Esophagus muscularis mucosa (tissue), 4 donors: Measurements from ENCODE around the gene RNF11. TPM values are rescaled to one million over a fixed set of nuclear protein-coding genes. Genes with fewer than 3 reads are reported as not detected.
A peak's percentile ranks its signal among the peaks of the same experiment; 100 is the strongest.

Source experiments
- DNase-seq: peaks from one replicate; pipeline ENCODE4 v3.0.0-alpha.2; 2017; ENCODE audit errors: extremely low spot score
- H3K27ac ChIP-seq, 4 donors: fragments of 200-600 bp; sonication (generic); replicated peaks in 1 of 4; 1 replicate in 3 of 4; 2 replicates in 1 of 4; pipeline ENCODE4 v1.5.1; 2016 to 2019; ENCODE audit warnings: mild to moderate bottlenecking in 1 of 4
- H3K27me3 ChIP-seq, 4 donors: fragments of 200-600 bp; sonication (generic); one replicate each; pipeline versions ENCODE4 v1.5.1 to v1.6.0; 2016 to 2019
- H3K36me3 ChIP-seq, 4 donors: fragments of 200-600 bp; sonication (generic); one replicate each; pipeline ENCODE4 v1.5.1; 2016 to 2019
- H3K4me1 ChIP-seq, 4 donors: fragments of 200-600 bp; sonication (generic); one replicate each; pipeline ENCODE4 v1.5.1; 2016 to 2019
- H3K4me3 ChIP-seq, 4 donors: fragments of 200-600 bp; sonication (generic); 1 replicate in 2 of 4; 2 replicates in 2 of 4; pipeline ENCODE4 v1.5.1; 2016 to 2019; ENCODE audit warnings: mild to moderate bottlenecking in 4 of 4, moderate library complexity in 1 of 4
- H3K9me3 ChIP-seq, 4 donors: fragments of 200-600 bp; sonication (generic); 1 replicate in 3 of 4; 2 replicates in 1 of 4; pipeline ENCODE4 v1.5.1; 2016 to 2019
- CTCF ChIP-seq, 3 experiments: fragments of 200-600 bp in 2 of 3; fragments of 450-650 bp in 1 of 3; sonication (generic) in 2 of 3; IDR thresholded peaks; one replicate each; pipeline ENCODE4 v1.5.1; 2017 to 2019; ENCODE audit warnings: antibody characterized with exemption in 3 of 3, mild to moderate bottlenecking in 2 of 3, moderate library complexity in 1 of 3
- EP300 ChIP-seq: sonication (generic); formaldehyde crosslinking; IDR thresholded peaks from one replicate; pipeline ENCODE4 v1.6.1; 2017; ENCODE audit warnings: antibody characterized with exemption
- POLR2A ChIP-seq: fragments of 450-650 bp; IDR thresholded peaks from one replicate; pipeline ENCODE4 v1.6.1; 2017; ENCODE audit warnings: antibody characterized with exemption, moderate library complexity, mild to moderate bottlenecking, low read depth
- POLR2AphosphoS5 ChIP-seq, 2 donors: sonication (generic); formaldehyde crosslinking; IDR thresholded peaks; one replicate each; pipeline ENCODE4 v1.6.1; 2017; ENCODE audit warnings: antibody characterized with exemption in 2 of 2
- WGBS: methylation state at CpG from one replicate; pipeline ENCODE4 v1.1.5; 2018; 5-methylcytosine and 5-hydroxymethylcytosine counted together
- intact Hi-C: fragments of 100-400 bp; cut with DNase I; formaldehyde crosslinking; loops from one replicate; pipeline ENCODE4 v1.15.1; 2023
- total RNA-seq, 4 donors: library from RNA; depleted of rRNA; stranded (reverse); fragments of >200 nt; gene quantifications; one replicate each; pipeline versions ENCODE4 v1.1.0 to v1.2.1, GENCODE V29; 2016

RNF11 gene
- total RNA-seq, 4 donors from 2014 or later = 101 to 141 (median 115) TPM

- 48% methylated on average over 3 of the region's 3 CpGs for WGBS
- DNase-seq = no peak
- no peak overlapping the region for H3K27ac ChIP-seq
- H3K27me3 ChIP-seq = no peaks in the 10 kb centered on the region
- intact Hi-C loops = loop anchor here (2.0 to 10.0 kb wide), 2 partner anchors 104 to 258 kb away; no protein-coding TSS in a partner anchor
- no peaks in the 10 kb centered on the region for H3K9me3 ChIP-seq
- no peaks in the 10 kb centered on the region for H3K36me3 ChIP-seq
- H3K4me3 ChIP-seq = no peak overlapping the region
- TF ChIP-seq CTCF (IDR thresholded peaks at IDR 0.05) = peak; percentile 61 to 86 (median 75)
- no peak for TF ChIP-seq EP300
- TF ChIP-seq POLR2AphosphoS5 (IDR thresholded peaks at IDR 0.05) = no peak
- H3K4me1 ChIP-seq = no peaks in the 10 kb centered on the region
Observed at GRCh38 chr1:51192213-51192843, 43.7 kb upstream of the RNF11 start.

GRCh38 chr1:51193564-51193963, 42.5 kb upstream of the RNF11 start:
- intact Hi-C loops = loop anchor here (2.0 to 10.0 kb wide), 2 partner anchors 103 to 259 kb away; no protein-coding TSS in a partner anchor
- H3K4me1 ChIP-seq = no peaks in the 10 kb centered on the region

DNA sequence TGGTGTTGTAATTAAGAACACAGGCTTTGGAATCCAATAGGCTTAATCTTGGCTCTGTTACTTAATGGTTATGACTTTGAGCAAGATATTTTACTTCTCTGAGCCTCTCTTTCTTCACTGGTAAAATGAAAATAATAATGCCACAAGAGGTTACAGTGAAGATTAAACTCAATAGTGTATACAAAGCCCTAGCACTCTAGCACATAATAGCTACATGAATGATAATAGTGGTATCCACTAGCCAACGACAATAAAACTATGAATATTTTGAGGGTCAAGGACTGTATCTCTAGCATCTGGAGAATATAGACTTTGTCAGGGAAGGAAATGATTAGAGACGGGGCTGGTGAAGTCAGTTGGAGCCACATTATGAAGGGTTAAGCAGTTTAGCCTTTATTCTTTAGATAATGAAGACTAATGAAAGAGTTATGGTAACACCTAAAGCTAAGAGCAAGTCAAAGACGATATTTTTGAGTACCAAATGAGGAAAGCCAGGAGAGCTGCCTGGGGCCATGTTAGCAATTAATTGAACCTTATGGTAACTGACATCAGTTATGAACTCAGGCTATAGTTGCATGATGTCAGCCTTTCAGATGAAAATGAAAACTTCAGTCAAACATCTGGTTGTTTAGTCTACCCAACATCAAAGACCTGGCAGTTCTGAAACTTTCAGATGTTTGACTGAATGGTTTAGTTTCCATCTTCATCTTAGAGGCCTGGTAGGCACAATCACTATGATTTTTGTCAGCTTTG, 32.8 kb upstream of the RNF11 start:
- no peaks in the 10 kb centered on the region for H3K4me1 ChIP-seq
- no peak for TF ChIP-seq CTCF (IDR thresholded peaks at IDR 0.05)
- TF ChIP-seq POLR2A = no peak
- TF ChIP-seq EP300 = no peak
- TF ChIP-seq POLR2AphosphoS5 (IDR thresholded peaks at IDR 0.05) = no peak
- no peak for DNase-seq
- H3K4me3 ChIP-seq = no peak overlapping the region
- intact Hi-C loops = no loop called here
- no peaks in the 10 kb centered on the region for H3K27me3 ChIP-seq
- no peak overlapping the region for H3K27ac ChIP-seq
- H3K36me3 ChIP-seq = no peaks in the 10 kb centered on the region
- H3K9me3 ChIP-seq = no peaks in the 10 kb centered on the region
- WGBS = 59% methylated on average over 3 of the region's 3 CpGs

More at GRCh38 chr1:51193564-51193963, 42.5 kb upstream of the RNF11 start:
- Histone ChIP-seq H3K27ac (no peak overlapping the region), H3K4me3 (no peak overlapping the region), H3K27me3 (no peaks in the 10 kb centered on the region), H3K36me3 (no peaks in the 10 kb centered on the region), H3K9me3 (no peaks in the 10 kb centered on the region)
- TF ChIP-seq CTCF (IDR thresholded peaks at IDR 0.05) (no peak), POLR2AphosphoS5 (IDR thresholded peaks at IDR 0.05) (no peak), POLR2A (no peak), EP300 (no peak)
- DNase-seq = no peak

GRCh38 chr1:51203874-51204245, 32.2 kb upstream of the RNF11 start:
- Histone ChIP-seq H3K9me3 (no peaks in the 10 kb centered on the region), H3K36me3 (no peaks in the 10 kb centered on the region), H3K4me1 (no peaks in the 10 kb centered on the region), H3K4me3 (no peak overlapping the region), H3K27me3 (no peaks in the 10 kb centered on the region), H3K27ac (no peak overlapping the region)
- 95% methylated on average over 6 of the region's 6 CpGs for WGBS
- TF ChIP-seq CTCF (IDR thresholded peaks at IDR 0.05) = no peak
- TF ChIP-seq EP300 = no peak
- TF ChIP-seq POLR2AphosphoS5 (IDR thresholded peaks at IDR 0.05) = no peak
- DNase-seq = no peak
- intact Hi-C loops = no loop called here
